Measurements from ENCODE around the gene THSD7A. TPM values are rescaled to one million over a fixed set of nuclear protein-coding genes. Genes with fewer than 3 reads are reported as not detected.

The THSD7A gene
- total and polyA plus RNA-seq, 2 of the 13 experiments (the other 11 are each of a cell fraction or from before 2014, with no cell fraction given) = 0.01 to 0.07 TPM

DNA sequence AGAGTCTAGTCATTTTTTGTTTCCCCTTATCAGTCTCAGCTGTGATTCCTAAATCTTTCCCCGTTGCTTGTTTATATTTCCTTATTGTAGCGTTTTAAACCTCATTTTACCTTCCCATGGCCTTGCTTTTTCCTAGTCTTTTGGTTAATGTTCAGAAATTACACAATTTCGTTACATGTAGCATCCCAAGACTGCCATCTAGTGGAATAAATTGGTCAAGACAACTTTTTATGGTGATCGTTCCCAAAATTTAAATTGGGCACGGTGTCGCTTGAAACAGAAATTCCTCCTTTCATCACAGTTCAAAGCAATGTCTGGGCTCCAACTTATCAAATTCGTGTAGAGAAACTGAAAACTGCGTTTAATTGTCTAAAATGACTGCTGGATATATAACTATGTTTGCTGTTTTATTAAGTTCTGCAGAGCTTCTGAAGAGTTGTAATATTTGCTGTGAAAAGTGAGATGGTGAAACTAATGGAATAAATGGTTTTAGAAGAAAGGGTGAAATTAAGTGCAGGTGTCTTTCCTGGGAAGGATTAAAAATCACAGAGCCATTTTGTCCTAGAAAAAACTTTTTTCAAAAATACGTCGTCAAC is 488.1 kb downstream of the THSD7A start:
- Histone ChIP-seq H3K9ac (ENCODE audit: insufficient read depth, low read depth, low read length) (no peak overlapping the region), H3K36me3 (replicated peaks in 1 of 2; ENCODE audit: control insufficient read depth in 1 of 2, insufficient read depth in 2 of 2, low read length in 2 of 2) (no peaks in the 10 kb centered on the region), H3K4me2 (ENCODE audit: low read depth, low read length) (no peak overlapping the region), H2AFZ (ENCODE audit: low read length) (no peak overlapping the region), H3K9me3 (ENCODE audit: low read length) (no peaks in the 10 kb centered on the region), H3K27me3 (ENCODE audit: control insufficient read depth in 1 of 2, insufficient read depth in 2 of 2, low read length in 2 of 2) (no peaks in the 10 kb centered on the region; a peak in 1 of 5 replicates), H3K79me2 (ENCODE audit: insufficient read depth, low read length) (no peaks in the 10 kb centered on the region), H4K20me1 (ENCODE audit: insufficient read depth, low read length) (no peaks in the 10 kb centered on the region), H3K4me1 (ENCODE audit: insufficient read depth, low read length) (0 out of 2 replicates have a peak, but pooled peaks cover 7% of the 10 kb centered on the region), H3K4me3 (replicated peaks in 1 of 3; ENCODE audit: insufficient read depth in 1 of 3, low read depth in 2 of 3, low read length in 3 of 3) (no peak overlapping the region), H3K27ac (ENCODE audit: extremely low read length, insufficient read depth, low read length) (no peak overlapping the region)
- no TSS peak for BruUV-seq (replicated peaks)
- ChIA-PET CTCF (ENCODE audit: low intra/inter-chr PET ratio, low total read pairs) (no interaction called here), POLR2A (no interaction called here)
- ATAC-seq = no peak
- in situ Hi-C loops (cut with HindIII; ENCODE audit: extremely low pct_ligation_motif_present, low pct_unique_long_range_greater_than_20kb) = no loop called here
- 15% methylated on average over 10 of the region's 10 CpGs for WGBS (ENCODE audit: low lambda C conversion rate)
- peak; percentile 24 for DNase-seq (ENCODE audit: low spot score)
- intact Hi-C loops (cut with micrococcal nuclease; ENCODE audit: unreplicated experiment) = loop anchor here (5.0 kb wide), 2 partner anchors 457 to 707 kb away; no protein-coding TSS in a partner anchor
- peak; percentile 37 for FAIRE-seq
- peak; percentile 78 for TF ChIP-seq CEBPG (CRISPR knock-in tag; IDR thresholded peaks at IDR 0.05)
- TF ChIP-seq, protein P1, sequence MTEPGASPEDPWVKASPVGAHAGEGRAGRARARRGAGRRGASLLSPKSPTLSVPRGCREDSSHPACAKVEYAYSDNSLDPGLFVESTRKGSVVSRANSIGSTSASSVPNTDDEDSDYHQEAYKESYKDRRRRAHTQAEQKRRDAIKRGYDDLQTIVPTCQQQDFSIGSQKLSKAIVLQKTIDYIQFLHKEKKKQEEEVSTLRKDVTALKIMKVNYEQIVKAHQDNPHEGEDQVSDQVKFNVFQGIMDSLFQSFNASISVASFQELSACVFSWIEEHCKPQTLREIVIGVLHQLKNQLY (CRISPR knock-in tag; IDR thresholded peaks at IDR 0.05) = no peak
- TF ChIP-seq NR2F1 (CRISPR knock-in tag; IDR thresholded peaks at IDR 0.05) = no peak
- no peak for TF ChIP-seq ETV5 (CRISPR knock-in tag; IDR thresholded peaks at IDR 0.05; ENCODE audit: borderline replicate concordance)
- TF ChIP-seq ZNF598 (CRISPR knock-in tag; IDR thresholded peaks at IDR 0.05; ENCODE audit: borderline replicate concordance) = no peak
- TF ChIP-seq MTA3 (CRISPR knock-in tag; IDR thresholded peaks at IDR 0.05) = no peak
- TF ChIP-seq FOXJ3 (CRISPR knock-in tag; IDR thresholded peaks at IDR 0.05; ENCODE audit: borderline replicate concordance) = no peak
- TF ChIP-seq MAFF (IDR thresholded peaks at IDR 0.05; ENCODE audit: low read depth, low read length) = no peak
- TF ChIP-seq ZNF510 (CRISPR knock-in tag; IDR thresholded peaks at IDR 0.05; ENCODE audit: low read depth) = no peak
- TF ChIP-seq, protein P2, sequence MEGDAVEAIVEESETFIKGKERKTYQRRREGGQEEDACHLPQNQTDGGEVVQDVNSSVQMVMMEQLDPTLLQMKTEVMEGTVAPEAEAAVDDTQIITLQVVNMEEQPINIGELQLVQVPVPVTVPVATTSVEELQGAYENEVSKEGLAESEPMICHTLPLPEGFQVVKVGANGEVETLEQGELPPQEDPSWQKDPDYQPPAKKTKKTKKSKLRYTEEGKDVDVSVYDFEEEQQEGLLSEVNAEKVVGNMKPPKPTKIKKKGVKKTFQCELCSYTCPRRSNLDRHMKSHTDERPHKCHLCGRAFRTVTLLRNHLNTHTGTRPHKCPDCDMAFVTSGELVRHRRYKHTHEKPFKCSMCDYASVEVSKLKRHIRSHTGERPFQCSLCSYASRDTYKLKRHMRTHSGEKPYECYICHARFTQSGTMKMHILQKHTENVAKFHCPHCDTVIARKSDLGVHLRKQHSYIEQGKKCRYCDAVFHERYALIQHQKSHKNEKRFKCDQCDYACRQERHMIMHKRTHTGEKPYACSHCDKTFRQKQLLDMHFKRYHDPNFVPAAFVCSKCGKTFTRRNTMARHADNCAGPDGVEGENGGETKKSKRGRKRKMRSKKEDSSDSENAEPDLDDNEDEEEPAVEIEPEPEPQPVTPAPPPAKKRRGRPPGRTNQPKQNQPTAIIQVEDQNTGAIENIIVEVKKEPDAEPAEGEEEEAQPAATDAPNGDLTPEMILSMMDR (CRISPR knock-in tag; IDR thresholded peaks at IDR 0.05) = peak; percentile 73
- no peak for TF ChIP-seq ZNF230 (CRISPR knock-in tag; IDR thresholded peaks at IDR 0.05)
- TF ChIP-seq, protein P3, sequence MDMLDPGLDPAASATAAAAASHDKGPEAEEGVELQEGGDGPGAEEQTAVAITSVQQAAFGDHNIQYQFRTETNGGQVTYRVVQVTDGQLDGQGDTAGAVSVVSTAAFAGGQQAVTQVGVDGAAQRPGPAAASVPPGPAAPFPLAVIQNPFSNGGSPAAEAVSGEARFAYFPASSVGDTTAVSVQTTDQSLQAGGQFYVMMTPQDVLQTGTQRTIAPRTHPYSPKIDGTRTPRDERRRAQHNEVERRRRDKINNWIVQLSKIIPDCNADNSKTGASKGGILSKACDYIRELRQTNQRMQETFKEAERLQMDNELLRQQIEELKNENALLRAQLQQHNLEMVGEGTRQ (IDR thresholded peaks at IDR 0.05; ENCODE audit: low read depth, low read length) = no peak
- TF ChIP-seq, protein P3 (CRISPR knock-in tag; IDR thresholded peaks at IDR 0.05; ENCODE audit: borderline replicate concordance) = no peak
- no peak for TF ChIP-seq ZNF737 (CRISPR knock-in tag; IDR thresholded peaks at IDR 0.05; ENCODE audit: borderline replicate concordance)
- no peak for TF ChIP-seq ZNF564 (CRISPR knock-in tag; IDR thresholded peaks at IDR 0.05)
- TF ChIP-seq ZNF557 (CRISPR knock-in tag; IDR thresholded peaks at IDR 0.05) = no peak
- no peak for TF ChIP-seq SP5 (CRISPR knock-in tag; IDR thresholded peaks at IDR 0.05; ENCODE audit: borderline replicate concordance, low read depth)
- peak; percentile 82 for TF ChIP-seq STAG1 (CRISPR knock-in tag; IDR thresholded peaks at IDR 0.05)
- TF ChIP-seq, protein P4, sequence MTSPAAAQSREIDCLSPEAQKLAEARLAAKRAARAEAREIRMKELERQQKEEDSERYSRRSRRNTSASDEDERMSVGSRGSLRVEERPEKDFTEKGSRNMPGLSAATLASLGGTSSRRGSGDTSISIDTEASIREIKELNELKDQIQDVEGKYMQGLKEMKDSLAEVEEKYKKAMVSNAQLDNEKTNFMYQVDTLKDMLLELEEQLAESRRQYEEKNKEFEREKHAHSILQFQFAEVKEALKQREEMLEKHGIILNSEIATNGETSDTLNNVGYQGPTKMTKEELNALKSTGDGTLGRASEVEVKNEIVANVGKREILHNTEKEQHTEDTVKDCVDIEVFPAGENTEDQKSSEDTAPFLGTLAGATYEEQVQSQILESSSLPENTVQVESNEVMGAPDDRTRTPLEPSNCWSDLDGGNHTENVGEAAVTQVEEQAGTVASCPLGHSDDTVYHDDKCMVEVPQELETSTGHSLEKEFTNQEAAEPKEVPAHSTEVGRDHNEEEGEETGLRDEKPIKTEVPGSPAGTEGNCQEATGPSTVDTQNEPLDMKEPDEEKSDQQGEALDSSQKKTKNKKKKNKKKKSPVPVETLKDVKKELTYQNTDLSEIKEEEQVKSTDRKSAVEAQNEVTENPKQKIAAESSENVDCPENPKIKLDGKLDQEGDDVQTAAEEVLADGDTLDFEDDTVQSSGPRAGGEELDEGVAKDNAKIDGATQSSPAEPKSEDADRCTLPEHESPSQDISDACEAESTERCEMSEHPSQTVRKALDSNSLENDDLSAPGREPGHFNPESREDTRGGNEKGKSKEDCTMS (CRISPR knock-in tag; conservative IDR thresholded peaks at IDR 0.05) = no peak
